ENCODE data around the gene SERPINA1.

GRCh38 chr14:94405486-94405885 lies 17.1 kb upstream of the SERPINA1 start:
- no peak for TF ChIP-seq CTCF (IDR thresholded peaks at IDR 0.05)
- no peak for TF ChIP-seq POLR2AphosphoS5 (IDR thresholded peaks at IDR 0.05)
- TF ChIP-seq POLR2A (IDR thresholded peaks at IDR 0.05), result no peak
